A549 (cell line): ENCODE results near the gene CFAP92. TPM values are rescaled to one million over a fixed set of nuclear protein-coding genes. Genes with fewer than 3 reads are reported as not detected.

ENCODE experiments used
- ATAC-seq, 2 experiments: fragments of 200-7000 bp in 1 of 2; fragments of >200 bp in 1 of 2; cut with Nextera tagmentation in 1 of 2; cut with Tn5 transposase in 1 of 2; 3 replicates each; pipeline versions ENCODE4 v1.8.0 to v1.9.1; 2018 to 2020; ENCODE audit warnings: mild to moderate bottlenecking in 1 of 2, moderate library complexity in 1 of 2
- CTCF ChIA-PET: fragments of 300-600 bp; sonication (Branson Sonifier 250); formaldehyde crosslinking; extraction: SDS; loops from one replicate; lab custom pipeline; 2021; ENCODE audit warnings: antibody characterized with exemption, inconsistent platforms; lab: Yijun Ruan, JAX
- POLR2A ChIA-PET: fragments of 350-600 bp; formaldehyde crosslinking; extraction: SDS; loops from one replicate; lab custom pipeline; 2021; ENCODE audit warnings: antibody characterized with exemption, inconsistent platforms; lab: Yijun Ruan, JAX
- DNase-seq, 2 experiments: peaks; one replicate each; pipeline versions ENCODE4 v3.0.0 to v3.0.0-alpha.2; 2011 to 2016; ENCODE audit warnings: low read depth in 1 of 2, low spot score in 1 of 2
- FAIRE-seq: peaks from 2 replicates; lab custom pipeline; 2011; peaks lifted over from hg19 to GRCh38; lab: Jason Lieb, UNC
- H3K27ac ChIP-seq, 2 experiments: fragments of >200 bp; sonication (Bioruptor Twin); formaldehyde crosslinking; 3 replicates each; pipeline ENCODE4 v1.5.1; 2016 to 2017
- H3K4me1 ChIP-seq: fragments of >200 bp; sonication (Bioruptor Twin); formaldehyde crosslinking; 3 replicates; pipeline ENCODE4 v1.6.1; 2016
- H3K4me2 ChIP-seq: fragments of >200 bp; sonication (Bioruptor Twin); formaldehyde crosslinking; 3 replicates; pipeline ENCODE4 v1.6.1; 2016
- H3K4me3 ChIP-seq: fragments of >200 bp; sonication (Bioruptor Twin); formaldehyde crosslinking; 3 replicates; pipeline ENCODE4 v1.5.1; 2016
- H3K9me3 ChIP-seq: fragments of >200 bp; sonication (Bioruptor Twin); formaldehyde crosslinking; 3 replicates; pipeline ENCODE4 v1.6.1; 2016
- CHD2 ChIP-seq: fragments of 150-350 bp; IDR thresholded peaks from 2 replicates; pipeline ENCODE4 v1.6.1; 2014; ENCODE audit warnings: low read length; ENCODE audit not compliant: partially characterized antibody
- CHD4 ChIP-seq: fragments of 200-600 bp; sonication (generic); IDR thresholded peaks from 2 replicates; pipeline ENCODE4 v1.6.1; 2016; ENCODE audit warnings: antibody characterized with exemption, mild to moderate bottlenecking, borderline replicate concordance
- EHMT2 ChIP-seq: fragments of 200-600 bp; sonication (generic); IDR thresholded peaks from 2 replicates; pipeline ENCODE4 v1.6.1; 2016; ENCODE audit warnings: antibody characterized with exemption, low read depth, mild to moderate bottlenecking, moderate library complexity
- EP300 ChIP-seq, 2 experiments: fragments of >200 bp; sonication (Bioruptor Twin); formaldehyde crosslinking; IDR thresholded peaks; 2 replicates in 1 of 2; 3 replicates in 1 of 2; pipeline ENCODE4 v1.6.1; 2016 to 2017
- FOSB ChIP-seq: fragments of 250-450 bp; sonication (Bioruptor Pico); IDR thresholded peaks from 2 replicates; pipeline ENCODE4 v1.5.0; 2020; ENCODE audit warnings: mild to moderate bottlenecking, moderate library complexity
- FOSL2 ChIP-seq, 2 experiments: fragments of 450-650 bp in 1 of 2; fragments of >200 bp in 1 of 2; sonication (Bioruptor Twin) in 1 of 2; formaldehyde crosslinking; IDR thresholded peaks; 2 replicates each; pipeline versions ENCODE4 v1.5.0 to v1.6.1; 2016 to 2020; ENCODE audit warnings: mild to moderate bottlenecking in 1 of 2, moderate library complexity in 1 of 2
- HDAC2 ChIP-seq: fragments of 200-600 bp; sonication (generic); IDR thresholded peaks from 2 replicates; pipeline ENCODE4 v1.6.1; 2016
- HEYL ChIP-seq: fragments of 250-450 bp; sonication (Bioruptor Pico); IDR thresholded peaks from 2 replicates; pipeline ENCODE4 v1.8.0; 2021; ENCODE audit warnings: mild to moderate bottlenecking, moderate library complexity
- HOXA7 ChIP-seq: fragments of 250-450 bp; sonication (Bioruptor Pico); IDR thresholded peaks from 2 replicates; pipeline ENCODE4 v1.5.0; 2020; ENCODE audit warnings: mild to moderate bottlenecking, moderate library complexity
- HOXB13 ChIP-seq: fragments of 250-450 bp; sonication (Bioruptor Pico); IDR thresholded peaks from 2 replicates; pipeline ENCODE4 v1.5.0; 2020; ENCODE audit warnings: low read depth, mild to moderate bottlenecking, moderate library complexity
- KDM5A ChIP-seq: fragments of 200-600 bp; sonication (generic); IDR thresholded peaks from 2 replicates; pipeline ENCODE4 v1.6.1; 2016; ENCODE audit warnings: antibody characterized with exemption, mild to moderate bottlenecking
- RARB ChIP-seq: fragments of 250-450 bp; sonication (Bioruptor Pico); IDR thresholded peaks from 2 replicates; pipeline ENCODE4 v1.8.0; 2021; ENCODE audit warnings: mild to moderate bottlenecking, moderate library complexity
- RNF2 ChIP-seq: fragments of 200-600 bp; sonication (generic); IDR thresholded peaks from 2 replicates; pipeline ENCODE4 v1.6.1; 2016; ENCODE audit warnings: low read depth, mild to moderate bottlenecking, antibody characterized with exemption, moderate library complexity, borderline replicate concordance
- SMC3 ChIP-seq: fragments of >200 bp; sonication (Bioruptor Twin); formaldehyde crosslinking; IDR thresholded peaks from 3 replicates; pipeline ENCODE4 v1.6.1; 2018; ENCODE audit warnings: inconsistent platforms
- TP53 ChIP-seq: fragments of 250-450 bp; sonication (Bioruptor Pico); IDR thresholded peaks from 2 replicates; pipeline ENCODE4 v1.5.0; 2021; ENCODE audit warnings: mild to moderate bottlenecking, moderate library complexity
- ZNF302 ChIP-seq: fragments of 250-450 bp; sonication (Bioruptor Pico); IDR thresholded peaks from 2 replicates; pipeline ENCODE4 v1.9.0; 2021; ENCODE audit warnings: inconsistent platforms, mild to moderate bottlenecking, moderate library complexity
- ZSCAN20 ChIP-seq: fragments of 250-450 bp; sonication (Bioruptor Pico); IDR thresholded peaks from 2 replicates; pipeline ENCODE4 v1.8.0; 2022; ENCODE audit warnings: mild to moderate bottlenecking, moderate library complexity
- WGBS: methylation state at CpG from one replicate; pipeline ENCODE4 v1.1.6; 2017; ENCODE audit errors: missing lambda C conversion rate; 5-methylcytosine and 5-hydroxymethylcytosine counted together
- polyA plus RNA-seq, 4 experiments: library from polyadenylated mRNA; depleted of rRNA in 3 of 4; stranded (reverse); fragments of >200 nt; fragmentation: RNase III in 1 of 4; extraction: RNeasy Plus Mini Kit Qiagen cat#74134 plus additional on column Dnase treatment in 1 of 4; gene quantifications; 2 replicates in 3 of 4; 3 replicates in 1 of 4; pipeline ENCODE4 v1.2.3, GENCODE V29; 2011 to 2017
- TF ChIP-seq, protein P1 (sequence below): fragments of 200-600 bp; sonication (generic); IDR thresholded peaks from 2 replicates; pipeline ENCODE4 v1.6.1; 2016; ENCODE audit warnings: antibody characterized with exemption, mild to moderate bottlenecking, moderate library complexity
- TF ChIP-seq, protein P2 (sequence below): fragments of 450-650 bp; IDR thresholded peaks from 2 replicates; pipeline ENCODE4 v1.6.1; 2014; ENCODE audit warnings: antibody characterized with exemption
- TF ChIP-seq, protein P3 (sequence below): fragments of >200 bp; sonication (Bioruptor Twin); formaldehyde crosslinking; IDR thresholded peaks from 3 replicates; pipeline ENCODE4 v1.5.1; 2016
- TF ChIP-seq, protein P4 (sequence below): fragments of 150-350 bp; IDR thresholded peaks from 2 replicates; pipeline ENCODE4 v1.6.1; 2014; ENCODE audit warnings: low read depth, mild to moderate bottlenecking, low read length

The CFAP92 gene
- polyA plus RNA-seq, 2 of the 4 experiments (the other 2 are of a cell fraction): not detected

DNA sequence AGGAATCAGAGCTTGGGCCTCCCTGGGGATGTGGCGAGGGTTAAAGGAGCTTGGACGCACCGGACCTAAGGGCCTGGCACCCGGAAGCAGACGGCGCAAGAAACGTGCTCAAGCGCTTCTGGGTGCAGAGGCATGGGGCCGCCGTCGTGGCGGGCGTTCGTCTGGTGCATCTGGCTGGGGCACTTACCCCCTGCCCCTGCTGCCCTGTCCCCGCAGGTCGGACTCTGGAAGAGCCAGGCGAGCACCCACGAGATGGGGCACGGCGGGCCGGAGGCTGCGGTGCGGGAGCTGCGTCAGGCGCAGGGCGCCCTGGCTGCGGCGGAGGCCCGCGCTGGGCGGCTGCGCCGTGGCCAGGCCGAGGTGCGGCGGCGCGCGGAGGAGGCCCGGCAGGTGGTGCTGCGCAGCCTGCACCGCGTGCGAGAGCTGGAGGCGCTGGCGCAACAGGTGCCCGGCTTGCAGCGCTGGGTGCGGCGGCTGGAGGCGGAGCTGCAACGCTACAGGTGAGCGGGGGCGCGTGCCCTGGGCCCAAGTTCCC is 9.8 kb upstream of the CFAP92 start:
- POLR2A ChIA-PET: no interaction called here
- TF ChIP-seq SMC3: no peak
- no peak for TF ChIP-seq ZSCAN20 (CRISPR knock-in tag)
- TF ChIP-seq TP53 (CRISPR knock-in tag): no peak
- TF ChIP-seq, protein P1, sequence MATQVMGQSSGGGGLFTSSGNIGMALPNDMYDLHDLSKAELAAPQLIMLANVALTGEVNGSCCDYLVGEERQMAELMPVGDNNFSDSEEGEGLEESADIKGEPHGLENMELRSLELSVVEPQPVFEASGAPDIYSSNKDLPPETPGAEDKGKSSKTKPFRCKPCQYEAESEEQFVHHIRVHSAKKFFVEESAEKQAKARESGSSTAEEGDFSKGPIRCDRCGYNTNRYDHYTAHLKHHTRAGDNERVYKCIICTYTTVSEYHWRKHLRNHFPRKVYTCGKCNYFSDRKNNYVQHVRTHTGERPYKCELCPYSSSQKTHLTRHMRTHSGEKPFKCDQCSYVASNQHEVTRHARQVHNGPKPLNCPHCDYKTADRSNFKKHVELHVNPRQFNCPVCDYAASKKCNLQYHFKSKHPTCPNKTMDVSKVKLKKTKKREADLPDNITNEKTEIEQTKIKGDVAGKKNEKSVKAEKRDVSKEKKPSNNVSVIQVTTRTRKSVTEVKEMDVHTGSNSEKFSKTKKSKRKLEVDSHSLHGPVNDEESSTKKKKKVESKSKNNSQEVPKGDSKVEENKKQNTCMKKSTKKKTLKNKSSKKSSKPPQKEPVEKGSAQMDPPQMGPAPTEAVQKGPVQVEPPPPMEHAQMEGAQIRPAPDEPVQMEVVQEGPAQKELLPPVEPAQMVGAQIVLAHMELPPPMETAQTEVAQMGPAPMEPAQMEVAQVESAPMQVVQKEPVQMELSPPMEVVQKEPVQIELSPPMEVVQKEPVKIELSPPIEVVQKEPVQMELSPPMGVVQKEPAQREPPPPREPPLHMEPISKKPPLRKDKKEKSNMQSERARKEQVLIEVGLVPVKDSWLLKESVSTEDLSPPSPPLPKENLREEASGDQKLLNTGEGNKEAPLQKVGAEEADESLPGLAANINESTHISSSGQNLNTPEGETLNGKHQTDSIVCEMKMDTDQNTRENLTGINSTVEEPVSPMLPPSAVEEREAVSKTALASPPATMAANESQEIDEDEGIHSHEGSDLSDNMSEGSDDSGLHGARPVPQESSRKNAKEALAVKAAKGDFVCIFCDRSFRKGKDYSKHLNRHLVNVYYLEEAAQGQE: no peak
- no peak for TF ChIP-seq CHD2
- TF ChIP-seq FOSL2 (IDR thresholded peaks at IDR 0.05): no peak
- TF ChIP-seq FOSL2 (CRISPR knock-in tag; IDR thresholded peaks at IDR 0.05): no peak
- CTCF ChIA-PET: interaction anchor here (0.9 to 1.1 kb wide), 3 partner anchors 13 to 33 kb away, joined by 3 read pairs; no protein-coding TSS in a partner anchor
- DNase-seq: peak in 1 of 2 experiments; percentile 40
- FAIRE-seq: no peak
- peak; percentile 45 to 66; a peak in 4 of 6 replicates for ATAC-seq
- H3K27ac ChIP-seq: no peak overlapping the region
- no peak overlapping the region for H3K4me3 ChIP-seq
- no peaks in the 10 kb centered on the region for H3K4me1 ChIP-seq
- 24% methylated on average over 14 of the region's 55 CpGs for WGBS
- no peaks in the 10 kb centered on the region for H3K9me3 ChIP-seq
- H3K4me2 ChIP-seq: peak overlapping the region; percentile 53; the same call in 2 of the 3 replicates

DNA sequence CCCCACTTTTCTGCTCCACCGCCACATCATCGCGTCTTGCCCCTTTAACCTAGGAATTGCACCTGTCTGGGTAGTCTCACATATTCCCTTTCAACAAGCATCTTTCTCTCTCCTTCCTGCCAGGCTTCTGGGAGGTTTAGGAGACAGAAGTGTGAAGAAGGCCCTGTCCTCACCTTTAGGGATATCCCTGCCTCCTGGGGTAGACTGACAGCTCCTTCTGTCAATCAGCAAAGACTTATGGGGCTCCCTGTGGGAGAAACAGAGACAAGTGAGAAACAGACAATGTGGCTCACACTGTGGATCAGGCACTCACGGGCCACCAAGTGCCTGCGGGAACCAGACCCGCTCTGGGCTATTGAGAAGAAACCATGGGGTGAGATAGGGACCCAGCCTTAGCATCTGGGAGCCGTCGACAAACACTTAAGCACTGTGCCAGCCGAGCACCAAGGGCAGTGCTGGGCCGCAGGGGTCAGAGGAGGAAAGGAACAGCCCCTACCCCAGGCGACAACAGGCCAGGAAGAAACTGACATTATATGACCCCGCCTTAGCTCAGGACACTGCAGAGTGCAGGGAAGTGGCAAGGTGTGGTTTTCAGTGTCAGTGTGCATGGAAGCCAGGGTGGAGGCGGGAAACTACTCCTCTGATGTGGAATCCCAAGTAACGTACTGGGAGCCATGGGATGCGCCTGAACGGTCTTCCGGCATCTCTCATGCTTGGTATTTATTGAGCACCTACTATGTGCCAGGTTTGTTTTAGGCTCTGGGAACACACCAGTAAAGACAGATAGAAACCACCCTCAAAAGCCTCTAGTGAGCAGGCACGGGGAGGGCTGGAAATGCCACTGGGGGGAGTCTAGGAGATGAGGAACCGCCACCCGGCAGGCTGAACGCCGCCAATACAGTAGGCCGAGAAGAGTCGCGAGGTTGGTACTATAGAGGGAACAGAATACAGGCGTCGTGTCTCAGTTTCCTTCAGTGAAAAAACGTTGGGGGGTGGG is 9.0 kb upstream of the CFAP92 start:
- no peak overlapping the region for H3K27ac ChIP-seq
- peak in 1 of 2 experiments; percentile 6; a peak in 2 of 6 replicates for ATAC-seq

More for the DNA sequence above, 9.0 kb upstream of the CFAP92 start:
- FAIRE-seq (no peak), DNase-seq (no peak)
- Histone ChIP-seq H3K4me3 (no peak overlapping the region; the same call in 2 of the 3 replicates), H3K9me3 (no peaks in the 10 kb centered on the region), H3K4me1 (no peaks in the 10 kb centered on the region)
- whole genome bisulfite sequencing: 78% methylated on average over 28 of the region's 28 CpGs
- TF ChIP-seq HEYL: no peak
- TF ChIP-seq RARB (CRISPR knock-in tag): no peak
- no peak for TF ChIP-seq FOSB (CRISPR knock-in tag)
- no peak for TF ChIP-seq HOXA7 (CRISPR knock-in tag)
- TF ChIP-seq CHD4: no peak
- no peak for TF ChIP-seq KDM5A
- no peak for TF ChIP-seq HOXB13 (CRISPR knock-in tag)
- TF ChIP-seq, protein P2, sequence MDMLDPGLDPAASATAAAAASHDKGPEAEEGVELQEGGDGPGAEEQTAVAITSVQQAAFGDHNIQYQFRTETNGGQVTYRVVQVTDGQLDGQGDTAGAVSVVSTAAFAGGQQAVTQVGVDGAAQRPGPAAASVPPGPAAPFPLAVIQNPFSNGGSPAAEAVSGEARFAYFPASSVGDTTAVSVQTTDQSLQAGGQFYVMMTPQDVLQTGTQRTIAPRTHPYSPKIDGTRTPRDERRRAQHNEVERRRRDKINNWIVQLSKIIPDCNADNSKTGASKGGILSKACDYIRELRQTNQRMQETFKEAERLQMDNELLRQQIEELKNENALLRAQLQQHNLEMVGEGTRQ: no peak
- TF ChIP-seq, protein P3, sequence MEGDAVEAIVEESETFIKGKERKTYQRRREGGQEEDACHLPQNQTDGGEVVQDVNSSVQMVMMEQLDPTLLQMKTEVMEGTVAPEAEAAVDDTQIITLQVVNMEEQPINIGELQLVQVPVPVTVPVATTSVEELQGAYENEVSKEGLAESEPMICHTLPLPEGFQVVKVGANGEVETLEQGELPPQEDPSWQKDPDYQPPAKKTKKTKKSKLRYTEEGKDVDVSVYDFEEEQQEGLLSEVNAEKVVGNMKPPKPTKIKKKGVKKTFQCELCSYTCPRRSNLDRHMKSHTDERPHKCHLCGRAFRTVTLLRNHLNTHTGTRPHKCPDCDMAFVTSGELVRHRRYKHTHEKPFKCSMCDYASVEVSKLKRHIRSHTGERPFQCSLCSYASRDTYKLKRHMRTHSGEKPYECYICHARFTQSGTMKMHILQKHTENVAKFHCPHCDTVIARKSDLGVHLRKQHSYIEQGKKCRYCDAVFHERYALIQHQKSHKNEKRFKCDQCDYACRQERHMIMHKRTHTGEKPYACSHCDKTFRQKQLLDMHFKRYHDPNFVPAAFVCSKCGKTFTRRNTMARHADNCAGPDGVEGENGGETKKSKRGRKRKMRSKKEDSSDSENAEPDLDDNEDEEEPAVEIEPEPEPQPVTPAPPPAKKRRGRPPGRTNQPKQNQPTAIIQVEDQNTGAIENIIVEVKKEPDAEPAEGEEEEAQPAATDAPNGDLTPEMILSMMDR: no peak
- TF ChIP-seq ZNF302 (CRISPR knock-in tag): no peak
- no peak for TF ChIP-seq RNF2
- TF ChIP-seq FOSL2 (IDR thresholded peaks at IDR 0.05): no peak
- no peak for TF ChIP-seq FOSL2 (CRISPR knock-in tag; IDR thresholded peaks at IDR 0.05)
- TF ChIP-seq, protein P4, sequence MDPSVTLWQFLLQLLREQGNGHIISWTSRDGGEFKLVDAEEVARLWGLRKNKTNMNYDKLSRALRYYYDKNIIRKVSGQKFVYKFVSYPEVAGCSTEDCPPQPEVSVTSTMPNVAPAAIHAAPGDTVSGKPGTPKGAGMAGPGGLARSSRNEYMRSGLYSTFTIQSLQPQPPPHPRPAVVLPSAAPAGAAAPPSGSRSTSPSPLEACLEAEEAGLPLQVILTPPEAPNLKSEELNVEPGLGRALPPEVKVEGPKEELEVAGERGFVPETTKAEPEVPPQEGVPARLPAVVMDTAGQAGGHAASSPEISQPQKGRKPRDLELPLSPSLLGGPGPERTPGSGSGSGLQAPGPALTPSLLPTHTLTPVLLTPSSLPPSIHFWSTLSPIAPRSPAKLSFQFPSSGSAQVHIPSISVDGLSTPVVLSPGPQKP: no peak
- no peak for TF ChIP-seq HDAC2
- TF ChIP-seq SMC3: no peak
- TF ChIP-seq EHMT2: no peak
- TF ChIP-seq EP300 (IDR thresholded peaks at IDR 0.05): no peak
- TF ChIP-seq, all 56 proteins: peak for 0
- no peak overlapping the region for H3K4me2 ChIP-seq
- POLR2A ChIA-PET: no interaction called here
- CTCF ChIA-PET: interaction anchor here (0.9 to 1.1 kb wide), 2 partner anchors 18 to 32 kb away, joined by 3 read pairs; no protein-coding TSS in a partner anchor
